Mesothelial cell of epicardium (in vitro differentiated cells): ENCODE data around the gene PDLIM4. TPM values are rescaled to one million over a fixed set of nuclear protein-coding genes. Genes with fewer than 3 reads are reported as not detected.

ENCODE experiments used
- DNase-seq, 2 experiments: peaks; one replicate each; pipeline ENCODE4 v3.0.0; 2021; ENCODE audit warnings: low spot score in 2 of 2; ENCODE audit not compliant: unreplicated experiment in 2 of 2
- H3K27ac Mint-ChIP-seq: 2 replicates; pipeline ENCODE4 v1.8.0; 2021; ENCODE audit warnings: mixed read lengths
- H3K27me3 Mint-ChIP-seq: 2 replicates; pipeline ENCODE4 v1.8.0; 2021; ENCODE audit warnings: low read depth, mixed read lengths
- H3K36me3 Mint-ChIP-seq: 2 replicates; pipeline ENCODE4 v1.8.0; 2021; ENCODE audit warnings: mixed read lengths
- H3K4me1 Mint-ChIP-seq: 2 replicates; pipeline ENCODE4 v1.8.0; 2021; ENCODE audit warnings: mixed read lengths
- H3K4me3 Mint-ChIP-seq: 2 replicates; pipeline ENCODE4 v1.8.0; 2021; ENCODE audit warnings: mild to moderate bottlenecking, moderate library complexity, mixed read lengths
- H3K9me3 Mint-ChIP-seq: 2 replicates; pipeline ENCODE4 v1.8.0; 2021; ENCODE audit warnings: mixed read lengths
- CTCF ChIP-seq: fragments of 200-600 bp; sonication (generic); IDR thresholded peaks from one replicate; pipeline ENCODE4 v1.5.0; 2021; ENCODE audit warnings: antibody characterized with exemption; ENCODE audit not compliant: unreplicated experiment
- total RNA-seq: library from RNA; stranded (reverse); gene quantifications from 3 replicates; pipeline ENCODE4 v1.2.1, GENCODE V29; 2021

The PDLIM4 gene
- total RNA-seq, 1 donor from 2014 or later, result 50.7 TPM

- Mint-ChIP-seq H3K9me3 (no peaks in the 10 kb centered on the region), H3K4me1 (peaks cover 11% of the 10 kb centered on the region)
- DNase-seq, result no peak
Observed at GRCh38 chr5:132253452-132254320, 3.8 kb upstream of the PDLIM4 start.

GRCh38 chr5:132254321-132254977 is 3.0 kb upstream of the PDLIM4 start:
- Mint-ChIP-seq H3K4me1 (peaks cover 18% of the 10 kb centered on the region), H3K27ac (no peak overlapping the region), H3K27me3 (no peaks in the 10 kb centered on the region), H3K36me3 (no peaks in the 10 kb centered on the region), H3K4me3 (no peak overlapping the region), H3K9me3 (no peaks in the 10 kb centered on the region)
- no peak for DNase-seq
- TF ChIP-seq CTCF, result no peak

More at GRCh38 chr5:132253452-132254320, 3.8 kb upstream of the PDLIM4 start:
- Mint-ChIP-seq H3K36me3 (no peaks in the 10 kb centered on the region), H3K27ac (no peak overlapping the region), H3K4me3 (no peak overlapping the region), H3K27me3 (no peaks in the 10 kb centered on the region)
- no peak for TF ChIP-seq CTCF

GRCh38 chr5:132256086-132256782 is 1.3 kb upstream of the PDLIM4 start:
- no peak for TF ChIP-seq CTCF
- Mint-ChIP-seq H3K27ac (peak overlapping the region; percentile 66), H3K27me3 (no peaks in the 10 kb centered on the region), H3K9me3 (no peaks in the 10 kb centered on the region), H3K4me1 (peaks cover 32% of the 10 kb centered on the region), H3K36me3 (peaks cover 4% of the 10 kb centered on the region), H3K4me3 (peak overlapping the region; percentile 81)
- no peak for DNase-seq

GRCh38 chr5:132256783-132257130 is 739 bp upstream of the PDLIM4 start:
- H3K27me3 Mint-ChIP-seq, result no peaks in the 10 kb centered on the region
- no peaks in the 10 kb centered on the region for H3K9me3 Mint-ChIP-seq
- H3K4me3 Mint-ChIP-seq, result peak overlapping the region; percentile 81

More at GRCh38 chr5:132256783-132257130, 739 bp upstream of the PDLIM4 start:
- Mint-ChIP-seq H3K27ac (peak overlapping the region; percentile 66), H3K36me3 (peaks cover 5% of the 10 kb centered on the region), H3K4me1 (peaks cover 34% of the 10 kb centered on the region)
- TF ChIP-seq CTCF, result no peak
- no peak for DNase-seq
